ENCODE data around the gene KRTAP10-3. TPM values are rescaled to one million over a fixed set of nuclear protein-coding genes. Genes with fewer than 3 reads are reported as not detected.

KRTAP10-3 gene
- total RNA-seq, 6 experiments from 2014 or later: not detected

DNA sequence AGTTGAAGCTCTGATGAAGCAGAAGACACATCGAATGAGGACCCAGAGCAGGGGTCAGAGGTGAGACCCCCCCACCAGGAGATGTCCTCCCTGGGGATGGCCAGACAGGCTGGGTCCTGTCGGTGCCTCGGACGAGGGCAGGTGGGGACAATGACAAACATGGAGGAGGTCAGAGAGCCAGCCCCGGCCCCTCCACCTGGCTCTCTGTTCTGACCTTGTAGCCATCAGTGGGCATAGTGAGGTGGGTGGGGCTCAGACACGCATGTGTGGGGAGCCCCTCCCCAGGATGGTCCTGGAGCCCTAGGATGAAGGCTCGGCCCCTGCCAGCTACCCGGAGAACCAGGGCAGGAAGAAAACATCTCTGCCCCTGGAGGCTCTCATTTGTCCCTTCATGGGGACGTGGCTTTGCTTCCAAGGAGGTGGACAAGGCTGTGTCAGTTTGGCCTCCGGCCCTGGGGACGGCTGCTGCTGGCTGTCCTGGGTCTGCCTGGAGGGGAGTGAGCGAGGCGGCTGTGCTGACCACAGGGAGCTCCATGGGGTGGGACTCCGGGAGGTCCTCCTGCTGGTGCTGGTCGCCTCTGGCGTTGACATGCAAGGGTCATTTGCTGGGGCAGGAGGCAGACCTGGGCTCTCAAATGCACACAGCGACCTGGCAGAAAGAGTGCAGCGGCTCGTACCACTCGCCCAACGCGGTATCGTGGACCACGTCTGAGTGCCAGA, 31.2 kb upstream of the KRTAP10-3 start:
- Histone ChIP-seq H3K4me1 (peaks cover 0 to 8% (median 0%) of the 10 kb centered on the region in 4 donors), H3K36me3 (no peaks in the 10 kb centered on the region), H3K27me3 (no peaks in the 10 kb centered on the region), H3K4me3 (no peak overlapping the region), H3K9me3 (no peaks in the 10 kb centered on the region), H3K27ac (no peak overlapping the region)
- TF ChIP-seq, protein P1, sequence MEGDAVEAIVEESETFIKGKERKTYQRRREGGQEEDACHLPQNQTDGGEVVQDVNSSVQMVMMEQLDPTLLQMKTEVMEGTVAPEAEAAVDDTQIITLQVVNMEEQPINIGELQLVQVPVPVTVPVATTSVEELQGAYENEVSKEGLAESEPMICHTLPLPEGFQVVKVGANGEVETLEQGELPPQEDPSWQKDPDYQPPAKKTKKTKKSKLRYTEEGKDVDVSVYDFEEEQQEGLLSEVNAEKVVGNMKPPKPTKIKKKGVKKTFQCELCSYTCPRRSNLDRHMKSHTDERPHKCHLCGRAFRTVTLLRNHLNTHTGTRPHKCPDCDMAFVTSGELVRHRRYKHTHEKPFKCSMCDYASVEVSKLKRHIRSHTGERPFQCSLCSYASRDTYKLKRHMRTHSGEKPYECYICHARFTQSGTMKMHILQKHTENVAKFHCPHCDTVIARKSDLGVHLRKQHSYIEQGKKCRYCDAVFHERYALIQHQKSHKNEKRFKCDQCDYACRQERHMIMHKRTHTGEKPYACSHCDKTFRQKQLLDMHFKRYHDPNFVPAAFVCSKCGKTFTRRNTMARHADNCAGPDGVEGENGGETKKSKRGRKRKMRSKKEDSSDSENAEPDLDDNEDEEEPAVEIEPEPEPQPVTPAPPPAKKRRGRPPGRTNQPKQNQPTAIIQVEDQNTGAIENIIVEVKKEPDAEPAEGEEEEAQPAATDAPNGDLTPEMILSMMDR (IDR thresholded peaks at IDR 0.05): no peak
- no peak for TF ChIP-seq POLR2A (IDR thresholded peaks at IDR 0.05)
- no peak for DNase-seq
- 60% methylated on average over 1 of the region's 24 CpGs for WGBS (ENCODE audit: insufficient coverage, low coverage, low lambda C conversion rate, missing lambda C conversion rate)
- intact Hi-C loops (cut with DNase I): no loop called here
- no peak for ATAC-seq

DNA sequence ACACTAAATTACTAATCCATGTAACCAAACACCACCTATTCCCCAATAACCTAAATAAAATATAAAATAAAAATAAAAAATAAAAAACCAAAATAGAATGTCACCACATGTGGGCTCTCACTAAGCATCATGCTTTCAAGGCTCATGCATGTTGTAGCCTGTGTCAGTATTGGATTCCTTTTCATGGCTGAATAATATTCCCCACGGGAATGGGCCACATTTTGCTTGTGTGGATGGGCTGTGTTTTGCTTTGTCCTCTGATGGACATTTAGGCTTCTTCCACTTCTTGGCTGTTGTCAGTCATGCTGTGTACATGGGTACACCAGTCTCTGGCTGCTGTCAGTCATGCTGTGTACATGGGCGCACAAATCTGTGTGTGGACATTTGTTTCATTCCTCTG, 30.5 kb upstream of the KRTAP10-3 start:
- Histone ChIP-seq H3K36me3 (no peaks in the 10 kb centered on the region), H3K27ac (no peak overlapping the region), H3K27me3 (no peaks in the 10 kb centered on the region), H3K4me3 (no peak overlapping the region), H3K9me3 (no peaks in the 10 kb centered on the region), H3K4me1 (peaks cover 0 to 8% (median 0%) of the 10 kb centered on the region in 4 donors)
- no peak for TF ChIP-seq POLR2A (IDR thresholded peaks at IDR 0.05)
- TF ChIP-seq, protein P1 (IDR thresholded peaks at IDR 0.05): no peak
- no peak for ATAC-seq
- DNase-seq: no peak
- WGBS (ENCODE audit: insufficient coverage, low coverage, low lambda C conversion rate, missing lambda C conversion rate): 89% methylated on average over 2 of the region's 2 CpGs
- intact Hi-C loops (cut with DNase I): no loop called here

DNA sequence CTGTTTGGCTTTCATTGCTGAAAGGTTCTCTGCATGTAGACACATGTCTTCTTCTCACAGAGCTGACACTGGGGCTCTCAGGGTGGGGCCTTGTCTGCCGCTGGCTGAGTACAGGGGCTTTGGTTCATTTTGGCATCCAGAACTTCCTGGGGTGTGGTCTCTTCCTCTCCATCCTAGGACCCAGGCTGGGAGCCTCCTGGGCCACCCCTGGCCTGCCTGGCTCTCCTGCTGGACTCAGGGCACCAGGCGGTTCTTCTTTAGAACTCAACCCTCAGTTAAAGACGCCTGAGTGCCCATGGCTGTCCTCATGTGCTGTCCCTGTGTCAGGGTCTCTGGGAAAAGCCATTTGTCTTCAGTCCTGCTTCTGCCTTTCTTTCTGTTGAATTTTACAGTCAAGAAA, 27.3 kb upstream of the KRTAP10-3 start:
- no peak for DNase-seq
- Histone ChIP-seq H3K9me3 (peaks cover 0 to 5% (median 0%) of the 10 kb centered on the region in 4 donors), H3K4me3 (no peak overlapping the region), H3K4me1 (no peaks in the 10 kb centered on the region), H3K36me3 (no peaks in the 10 kb centered on the region), H3K27me3 (no peaks in the 10 kb centered on the region), H3K27ac (no peak overlapping the region)
- TF ChIP-seq, protein P1 (IDR thresholded peaks at IDR 0.05): no peak
- no peak for TF ChIP-seq POLR2A (IDR thresholded peaks at IDR 0.05)
- no peak for ATAC-seq
- intact Hi-C loops (cut with DNase I): no loop called here
- WGBS (ENCODE audit: insufficient coverage, low coverage, low lambda C conversion rate, missing lambda C conversion rate): no CpG with 5 or more reads among the region's 3 CpGs

DNA sequence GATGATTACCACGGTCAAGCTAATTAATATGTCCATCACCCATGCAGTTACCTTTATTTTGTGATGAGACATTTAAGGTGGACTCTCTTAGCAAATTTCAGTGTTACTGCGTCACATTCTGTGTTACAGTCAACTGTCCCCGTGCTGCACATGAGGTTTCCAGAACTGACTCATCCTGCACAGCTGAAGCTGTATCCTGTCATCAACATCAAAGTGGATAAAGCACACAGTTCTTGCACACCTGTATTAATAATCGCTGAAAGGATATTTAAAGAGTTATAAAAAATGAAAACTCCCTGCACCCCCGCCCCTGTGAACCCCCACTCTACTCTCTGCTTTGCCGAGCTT, 25.2 kb upstream of the KRTAP10-3 start:
- H3K27ac ChIP-seq: no peak overlapping the region
- no peaks in the 10 kb centered on the region for H3K27me3 ChIP-seq
- no peaks in the 10 kb centered on the region for H3K4me1 ChIP-seq
- intact Hi-C loops (cut with DNase I): no loop called here
- TF ChIP-seq, protein P1 (IDR thresholded peaks at IDR 0.05): no peak
- no peak for TF ChIP-seq POLR2A (IDR thresholded peaks at IDR 0.05)
- H3K9me3 ChIP-seq: peaks cover 0 to 5% (median 0%) of the 10 kb centered on the region in 4 donors
- DNase-seq: no peak
- no peaks in the 10 kb centered on the region for H3K36me3 ChIP-seq
- H3K4me3 ChIP-seq: no peak overlapping the region
- ATAC-seq: no peak
- 62% methylated on average over 5 of the region's 6 CpGs for WGBS (ENCODE audit: insufficient coverage, low coverage, low lambda C conversion rate, missing lambda C conversion rate)

Measured in right lobe of liver (tissue), 6 donors.